IMR-90 (cell line): ENCODE measurements around the gene USP36. TPM values are rescaled to one million over a fixed set of nuclear protein-coding genes. Genes with fewer than 3 reads are reported as not detected.
A peak's percentile ranks its signal among the peaks of the same experiment; 100 is the strongest.

Source experiments
- ATAC-seq: fragments of 200-7000 bp; cut with Tn5 transposase; 2 replicates; pipeline ENCODE4 v1.9.1; 2020; ENCODE audit warnings: low read depth, mild to moderate bottlenecking, moderate library complexity
- BruUV-seq: library from RNA; stranded (reverse); fragments of 400-500 nt; replicated peaks from 2 replicates; lab custom pipeline; 2021; lab: Mats Ljungman, UMichigan
- CTCF ChIA-PET: fragments of 300-600 bp; formaldehyde crosslinking; extraction: SDS; loops from one replicate; lab custom pipeline; 2021; ENCODE audit warnings: antibody characterized with exemption; lab: Yijun Ruan, JAX
- POLR2A ChIA-PET: fragments of 300-600 bp; sonication (Branson Sonifier 250); formaldehyde crosslinking; loops from one replicate; lab custom pipeline; 2022; ENCODE audit warnings: antibody characterized with exemption; ENCODE audit not compliant: unreplicated experiment; lab: Charles Lee
- DNase-seq: peaks from one replicate; pipeline ENCODE4 v3.0.0; 2013
- H2AFZ ChIP-seq: replicated peaks from 2 replicates; pipeline ENCODE3; 2013; ENCODE audit warnings: low read length, mild to moderate bottlenecking; ENCODE audit not compliant: poor library complexity
- H2AK5ac ChIP-seq: 2 replicates; pipeline ENCODE4 v1.6.1; 2013; ENCODE audit warnings: low read depth, low read length, inconsistent platforms
- H2AK9ac ChIP-seq: replicated peaks from 2 replicates; pipeline ENCODE3; 2013; ENCODE audit warnings: mild to moderate bottlenecking, low read depth, low read length, moderate library complexity; ENCODE audit not compliant: poor library complexity
- H2BK120ac ChIP-seq: 2 replicates; pipeline ENCODE4 v1.6.1; 2013; ENCODE audit warnings: low read depth, low read length, inconsistent platforms
- H2BK15ac ChIP-seq: 3 replicates; pipeline ENCODE4 v1.6.1; 2013; ENCODE audit warnings: low read depth, low read length, inconsistent platforms
- H2BK20ac ChIP-seq: 2 replicates; pipeline ENCODE4 v1.6.1; 2013; ENCODE audit warnings: low read depth, mild to moderate bottlenecking, inconsistent platforms, low read length, moderate library complexity
- H2BK5ac ChIP-seq: 2 replicates; pipeline ENCODE4 v1.6.1; 2013; ENCODE audit warnings: mild to moderate bottlenecking, low read depth, low read length, inconsistent platforms; ENCODE audit not compliant: poor library complexity, severe bottlenecking
- H3K14ac ChIP-seq: replicated peaks from 2 replicates; pipeline ENCODE4 v1.6.1; 2013; ENCODE audit warnings: low read depth, low read length, inconsistent platforms
- H3K18ac ChIP-seq: 2 replicates; pipeline ENCODE4 v1.6.1; 2013; ENCODE audit warnings: low read depth, low read length, control low read depth
- H3K23ac ChIP-seq: 2 replicates; pipeline ENCODE4 v1.6.1; 2013; ENCODE audit warnings: low read depth, low read length, inconsistent platforms
- H3K27ac ChIP-seq: 2 replicates; pipeline ENCODE4 v1.5.1; 2013; ENCODE audit warnings: mild to moderate bottlenecking, control low read depth, low read length; ENCODE audit not compliant: insufficient read depth
- H3K27me3 ChIP-seq: 2 replicates; pipeline ENCODE4 v1.6.1; 2013; ENCODE audit warnings: low read length; ENCODE audit not compliant: control insufficient read depth, insufficient read depth
- H3K36me3 ChIP-seq: 2 replicates; pipeline ENCODE4 v1.6.1; 2013; ENCODE audit warnings: low read length, mixed read lengths; ENCODE audit not compliant: control insufficient read depth, insufficient read depth
- H3K4ac ChIP-seq: 2 replicates; pipeline ENCODE4 v1.6.1; 2013; ENCODE audit warnings: low read depth, low read length, inconsistent platforms
- H3K4me1 ChIP-seq: 2 replicates; pipeline ENCODE4 v1.6.1; 2013; ENCODE audit warnings: low read length, mixed read lengths; ENCODE audit not compliant: control insufficient read depth, insufficient read depth
- H3K4me2 ChIP-seq: 2 replicates; pipeline ENCODE4 v1.6.1; 2013; ENCODE audit warnings: low read depth, mild to moderate bottlenecking, control low read depth, low read length, moderate library complexity
- H3K4me3 ChIP-seq: 2 replicates; pipeline ENCODE4 v1.5.1; 2013; ENCODE audit warnings: low read depth, mild to moderate bottlenecking, control low read depth, low read length, moderate library complexity; ENCODE audit not compliant: insufficient read depth
- H3K56ac ChIP-seq: 2 replicates; pipeline ENCODE4 v1.6.1; 2013; ENCODE audit warnings: low read length, inconsistent platforms; ENCODE audit not compliant: insufficient read depth; ENCODE audit errors: extremely low read depth
- H3K79me1 ChIP-seq, 2 experiments: 2 replicates each; pipeline ENCODE4 v1.6.1; 2013; ENCODE audit warnings: low read length in 2 of 2, inconsistent platforms in 1 of 2, low read depth in 1 of 2
- H3K9ac ChIP-seq: 2 replicates; pipeline ENCODE4 v1.6.1; 2013; ENCODE audit warnings: low read depth, low read length, control low read depth
- H3K9me1 ChIP-seq: 2 replicates; pipeline ENCODE4 v1.6.1; 2013; ENCODE audit warnings: low read length, inconsistent platforms; ENCODE audit not compliant: insufficient read depth
- H3K9me3 ChIP-seq: 2 replicates; pipeline ENCODE4 v1.6.1; 2013; ENCODE audit warnings: low read length; ENCODE audit not compliant: control insufficient read depth, insufficient read depth
- H4K20me1 ChIP-seq: 2 replicates; pipeline ENCODE4 v1.6.1; 2013; ENCODE audit warnings: low read length, inconsistent platforms; ENCODE audit not compliant: insufficient read depth
- H4K5ac ChIP-seq: 2 replicates; pipeline ENCODE4 v1.6.1; 2013; ENCODE audit warnings: mild to moderate bottlenecking, low read depth, low read length, control low read depth
- H4K8ac ChIP-seq, 2 experiments: 2 replicates each; pipeline ENCODE4 v1.6.1; 2013; ENCODE audit warnings: low read depth in 2 of 2, low read length in 2 of 2, control low read depth in 1 of 2, inconsistent platforms in 1 of 2
- H4K91ac ChIP-seq: 2 replicates; pipeline ENCODE4 v1.6.1; 2013; ENCODE audit warnings: low read depth, low read length, inconsistent platforms; ENCODE audit not compliant: insufficient read depth
- CEBPB ChIP-seq: IDR thresholded peaks from 2 replicates; pipeline ENCODE4 v1.6.1; 2012; ENCODE audit warnings: low read depth, low read length, improper control_type of control experiment
- CHD1 ChIP-seq: IDR thresholded peaks from 2 replicates; pipeline ENCODE4 v1.6.1; 2012; ENCODE audit warnings: low read depth, low read length, improper control_type of control experiment
- MXI1 ChIP-seq: IDR thresholded peaks from 2 replicates; pipeline ENCODE4 v1.6.1; 2012; ENCODE audit warnings: low read depth, mild to moderate bottlenecking, low read length, moderate library complexity, borderline replicate concordance
- NFE2L2 ChIP-seq: fragments of 150-350 bp; IDR thresholded peaks from 2 replicates; pipeline ENCODE4 v1.6.1; 2016; ENCODE audit warnings: low read depth, mild to moderate bottlenecking, low read length
- POLR2A ChIP-seq: IDR thresholded peaks from 2 replicates; pipeline ENCODE4 v1.6.1; 2012; ENCODE audit warnings: mild to moderate bottlenecking, low read depth, low read length
- RAD21 ChIP-seq: IDR thresholded peaks from 2 replicates; pipeline ENCODE4 v1.6.1; 2012; ENCODE audit warnings: low read length, improper control_type of control experiment
- RCOR1 ChIP-seq: IDR thresholded peaks from 2 replicates; pipeline ENCODE4 v1.6.1; 2012; ENCODE audit warnings: mild to moderate bottlenecking, low read length, improper control_type of control experiment; ENCODE audit not compliant: insufficient replicate concordance
- SMC3 ChIP-seq: fragments of 150-350 bp; IDR thresholded peaks from 2 replicates; pipeline ENCODE4 v1.6.1; 2016; ENCODE audit warnings: low read depth, mild to moderate bottlenecking, antibody characterized with exemption, low read length, moderate library complexity
- WGBS, 2 experiments: methylation state at CpG; one replicate each; pipeline versions ENCODE4 v1.1.5 to v1.1.7; 2013; ENCODE audit warnings: missing lambda C conversion rate in 2 of 2; ENCODE audit not compliant: insufficient read length in 1 of 2; ENCODE audit errors: extremely low coverage in 2 of 2; 5-methylcytosine and 5-hydroxymethylcytosine counted together
- dilution Hi-C: fragments of 300-500 bp; cut with HindIII; formaldehyde crosslinking; loops from one replicate; pipeline ENCODE4 v1.14.3; 2018; ENCODE audit warnings: low sequenced_read_pairs; ENCODE audit not compliant: unreplicated experiment
- in situ Hi-C: fragments of 300-500 bp; cut with MboI; formaldehyde crosslinking; loops from 3 replicates; pipeline ENCODE4 v1.14.3; 2019; ENCODE audit warnings: low sequenced_read_pairs, inconsistent platforms, mixed read lengths
- intact Hi-C: fragments of 100-400 bp; cut with micrococcal nuclease; formaldehyde crosslinking; loops from 2 replicates; pipeline ENCODE4 v1.10.0; 2022
- polyA plus RNA-seq, 3 experiments: library from polyadenylated mRNA; depleted of rRNA; stranded (reverse); fragments of >200 nt; gene quantifications; 2 replicates each; pipeline ENCODE4 v1.2.3, GENCODE V29; 2012; ENCODE audit warnings: low replicate concordance in 1 of 3
- total RNA-seq: library from RNA; depleted of rRNA; stranded (reverse); fragments of >200 nt; gene quantifications from 2 replicates; pipeline ENCODE4 v1.2.3, GENCODE V29; 2012
- TF ChIP-seq, protein P1 (sequence below): conservative IDR thresholded peaks from 2 replicates; pipeline ENCODE4 v1.5.1; 2012; ENCODE audit warnings: mild to moderate bottlenecking, low read depth, low read length, improper control_type of control experiment

The USP36 gene
- total and polyA plus RNA-seq, 2 of the 4 experiments (the other 2 are of a cell fraction): 30.6 to 38.3 TPM

DNA sequence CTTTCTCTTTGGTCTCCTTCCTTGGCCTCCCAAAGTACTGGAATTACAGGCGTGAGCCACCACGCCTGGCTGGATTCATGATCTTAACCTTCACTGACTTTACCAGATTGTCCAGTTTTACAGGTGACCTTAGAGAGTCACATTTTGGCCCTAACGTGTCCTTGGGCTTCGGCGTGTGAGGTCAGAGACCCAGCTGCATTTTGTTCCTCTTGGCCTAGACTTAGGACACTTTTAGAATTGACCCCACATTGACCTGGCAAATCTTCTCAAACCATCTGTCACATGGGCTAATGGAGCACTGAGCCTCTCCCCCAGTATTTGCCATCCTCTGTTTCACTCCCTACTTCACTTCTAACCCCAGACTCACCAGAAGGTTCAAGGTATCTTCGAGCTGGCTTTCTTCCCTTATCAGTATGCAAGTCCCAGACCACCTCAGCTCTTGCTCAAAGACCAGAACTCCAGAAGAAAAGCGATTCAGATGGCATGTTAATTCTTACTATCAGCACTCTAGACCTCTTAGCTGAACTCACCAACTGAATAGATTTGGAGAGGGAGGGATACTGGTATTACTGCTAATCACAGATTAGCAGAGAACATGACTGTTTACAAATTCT is 56.8 kb downstream of the USP36 start:
- TF ChIP-seq MXI1 (no peak), RCOR1 (no peak), CHD1 (no peak), RAD21 (no peak), NFE2L2 (no peak), CEBPB (no peak), POLR2A (no peak), SMC3 (no peak)
- TF ChIP-seq, protein P1, sequence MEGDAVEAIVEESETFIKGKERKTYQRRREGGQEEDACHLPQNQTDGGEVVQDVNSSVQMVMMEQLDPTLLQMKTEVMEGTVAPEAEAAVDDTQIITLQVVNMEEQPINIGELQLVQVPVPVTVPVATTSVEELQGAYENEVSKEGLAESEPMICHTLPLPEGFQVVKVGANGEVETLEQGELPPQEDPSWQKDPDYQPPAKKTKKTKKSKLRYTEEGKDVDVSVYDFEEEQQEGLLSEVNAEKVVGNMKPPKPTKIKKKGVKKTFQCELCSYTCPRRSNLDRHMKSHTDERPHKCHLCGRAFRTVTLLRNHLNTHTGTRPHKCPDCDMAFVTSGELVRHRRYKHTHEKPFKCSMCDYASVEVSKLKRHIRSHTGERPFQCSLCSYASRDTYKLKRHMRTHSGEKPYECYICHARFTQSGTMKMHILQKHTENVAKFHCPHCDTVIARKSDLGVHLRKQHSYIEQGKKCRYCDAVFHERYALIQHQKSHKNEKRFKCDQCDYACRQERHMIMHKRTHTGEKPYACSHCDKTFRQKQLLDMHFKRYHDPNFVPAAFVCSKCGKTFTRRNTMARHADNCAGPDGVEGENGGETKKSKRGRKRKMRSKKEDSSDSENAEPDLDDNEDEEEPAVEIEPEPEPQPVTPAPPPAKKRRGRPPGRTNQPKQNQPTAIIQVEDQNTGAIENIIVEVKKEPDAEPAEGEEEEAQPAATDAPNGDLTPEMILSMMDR: no peak
- Histone ChIP-seq H4K5ac (no peak overlapping the region), H2BK5ac (no peak overlapping the region), H4K20me1 (0 out of 2 replicates have a peak, but pooled peaks cover 17% of the 10 kb centered on the region), H3K4me1 (no peaks in the 10 kb centered on the region; the same call in 1 of the 2 replicates), H2AK5ac (peak overlapping the region; percentile 15; the same call in 1 of the 2 replicates), H3K14ac (no peak overlapping the region), H3K56ac (no peak overlapping the region; the same call in 1 of the 2 replicates), H2BK20ac (no peak overlapping the region), H3K18ac (no peak overlapping the region), H3K9ac (no peak overlapping the region), H4K8ac (no peak overlapping the region; a peak in 1 of 4 replicates), H3K9me1 (peaks cover 13% of the 10 kb centered on the region), H3K4me3 (no peak overlapping the region), H3K4me2 (no peak overlapping the region), H2BK15ac (no peak overlapping the region; the same call in 2 of the 3 replicates), H3K27me3 (no peaks in the 10 kb centered on the region), H2AFZ (no peak overlapping the region), H2AK9ac (peak overlapping the region; percentile 85), H2BK120ac (no peak overlapping the region), H3K9me3 (no peaks in the 10 kb centered on the region), H3K36me3 (no peaks in the 10 kb centered on the region), H3K79me1 (peaks cover 16 to 27% of the 10 kb centered on the region in 2 experiments), H3K23ac (peak overlapping the region; percentile 56), H3K27ac (no peak overlapping the region), H4K91ac (no peak overlapping the region), H3K4ac (no peak overlapping the region; the same call in 1 of the 2 replicates)
- dilution Hi-C loops: no loop called here
- ChIA-PET CTCF (no interaction called here), POLR2A (no interaction called here)
- in situ Hi-C loops: no loop called here
- no peak for DNase-seq
- intact Hi-C loops: no loop called here
- ATAC-seq: no peak
- BruUV-seq: no TSS peak
- WGBS, 2 experiments: 92% methylated on average over 4 of the region's 7 CpGs; no CpG with 5 or more reads in 1 of the 2 experiments
